HT-29 (cell line): ENCODE data around the gene TRIM47. TPM values are rescaled to one million over a fixed set of nuclear protein-coding genes. Genes with fewer than 3 reads are reported as not detected.

Source experiments
- DNase-seq: peaks from one replicate; pipeline ENCODE4 v3.0.0-alpha.2; 2015; ENCODE audit warnings: low spot score
- total RNA-seq: library from RNA; depleted of rRNA; stranded (reverse); fragments of >200 nt; shearing (Covaris generic); gene quantifications from 2 replicates; pipeline ENCODE4 v1.2.3, GENCODE V29; 2014; rRNA removed

TRIM47 gene, protein sequence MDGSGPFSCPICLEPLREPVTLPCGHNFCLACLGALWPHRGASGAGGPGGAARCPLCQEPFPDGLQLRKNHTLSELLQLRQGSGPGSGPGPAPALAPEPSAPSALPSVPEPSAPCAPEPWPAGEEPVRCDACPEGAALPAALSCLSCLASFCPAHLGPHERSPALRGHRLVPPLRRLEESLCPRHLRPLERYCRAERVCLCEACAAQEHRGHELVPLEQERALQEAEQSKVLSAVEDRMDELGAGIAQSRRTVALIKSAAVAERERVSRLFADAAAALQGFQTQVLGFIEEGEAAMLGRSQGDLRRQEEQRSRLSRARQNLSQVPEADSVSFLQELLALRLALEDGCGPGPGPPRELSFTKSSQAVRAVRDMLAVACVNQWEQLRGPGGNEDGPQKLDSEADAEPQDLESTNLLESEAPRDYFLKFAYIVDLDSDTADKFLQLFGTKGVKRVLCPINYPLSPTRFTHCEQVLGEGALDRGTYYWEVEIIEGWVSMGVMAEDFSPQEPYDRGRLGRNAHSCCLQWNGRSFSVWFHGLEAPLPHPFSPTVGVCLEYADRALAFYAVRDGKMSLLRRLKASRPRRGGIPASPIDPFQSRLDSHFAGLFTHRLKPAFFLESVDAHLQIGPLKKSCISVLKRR
- 65.7 and 69.5 TPM in 2 replicates for total RNA-seq

DNA sequence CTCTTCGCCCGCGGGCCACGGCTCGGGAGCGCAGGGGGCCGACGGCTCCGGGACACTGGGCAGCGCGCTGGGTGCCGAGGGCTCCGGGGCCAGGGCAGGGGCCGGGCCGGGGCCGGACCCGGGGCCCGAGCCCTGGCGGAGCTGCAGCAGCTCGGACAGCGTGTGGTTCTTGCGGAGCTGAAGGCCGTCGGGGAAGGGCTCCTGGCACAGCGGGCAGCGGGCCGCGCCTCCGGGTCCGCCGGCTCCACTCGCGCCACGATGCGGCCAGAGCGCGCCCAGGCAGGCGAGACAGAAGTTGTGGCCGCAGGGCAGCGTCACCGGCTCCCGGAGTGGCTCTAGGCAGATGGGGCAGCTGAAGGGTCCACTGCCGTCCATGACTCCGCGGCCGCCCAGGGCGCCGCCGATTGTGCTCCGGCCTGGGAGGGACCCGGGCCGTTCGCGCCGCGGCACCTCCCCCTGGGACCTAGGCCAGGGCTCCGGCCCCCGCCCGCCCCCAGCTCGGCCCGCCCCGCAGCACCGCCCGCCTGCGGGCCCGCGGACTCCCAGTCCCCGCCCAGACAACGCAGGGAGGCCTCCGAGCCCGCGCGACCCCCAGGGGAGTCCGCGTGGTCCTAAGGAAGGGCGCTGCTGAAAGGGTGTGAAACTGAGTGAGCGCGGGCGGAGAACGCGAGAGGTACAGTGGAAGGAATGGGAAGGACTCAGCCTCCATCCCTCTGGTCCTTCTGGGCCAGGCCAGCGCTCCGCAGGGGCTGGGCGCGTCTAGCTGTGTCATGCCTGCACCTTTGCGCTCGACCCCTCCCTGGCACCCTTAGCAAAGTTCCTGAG is at the start of gene TRIM47:
Gene TRIM47 (minus strand): TSS at position 408 of the 825 bp plus-strand sequence. CDS start 33 bp downstream, at position 375.
- peak; percentile 60 for DNase-seq

GRCh38 chr17:75927286-75927922 is 49.0 kb upstream of the TRIM47 start:
- peak; percentile 35 for DNase-seq

DNA sequence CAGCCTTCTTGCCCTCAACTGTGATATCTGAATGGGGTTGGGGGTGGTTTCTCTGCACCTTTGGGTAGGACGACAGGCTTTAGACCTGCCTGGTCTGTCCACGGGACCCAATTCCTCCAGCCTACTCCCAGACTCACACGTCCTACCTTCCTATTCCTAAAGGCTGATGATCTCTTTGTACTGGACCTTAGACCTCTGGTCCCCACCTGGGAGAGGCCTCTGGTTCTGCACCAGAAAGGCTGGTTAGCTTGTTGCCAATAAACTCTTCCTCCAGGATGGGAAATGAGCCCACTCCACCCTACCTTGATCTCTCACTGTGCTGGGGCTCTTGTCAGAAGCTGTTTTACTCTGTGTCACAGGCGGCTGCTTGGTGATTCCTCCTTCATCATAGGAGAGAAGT is 48.1 kb upstream of the TRIM47 start:
- DNase-seq, result no peak

DNA sequence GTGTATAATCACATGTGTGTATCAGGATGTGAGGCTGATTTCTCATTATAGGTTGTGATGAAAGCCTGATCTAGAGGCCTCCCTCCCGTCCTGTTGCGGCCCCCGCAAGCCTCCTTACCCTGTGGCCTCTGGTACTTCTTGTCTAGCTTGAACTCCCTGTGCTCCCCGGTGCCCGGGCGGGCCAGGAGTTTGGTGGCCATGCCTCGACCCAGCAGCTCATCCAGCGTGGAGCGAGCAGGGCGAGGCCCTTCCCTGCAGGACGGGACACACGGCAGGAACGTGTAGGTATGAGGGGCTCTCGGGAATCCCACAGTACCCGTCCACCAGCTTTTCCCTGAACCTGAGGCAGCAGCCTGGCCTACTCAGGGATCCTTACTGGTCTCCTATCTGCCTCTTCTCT is 47.5 kb upstream of the TRIM47 start:
- no peak for DNase-seq

- no peak for DNase-seq
Observed at GRCh38 chr17:75925103-75925502, 46.7 kb upstream of the TRIM47 start.

DNA sequence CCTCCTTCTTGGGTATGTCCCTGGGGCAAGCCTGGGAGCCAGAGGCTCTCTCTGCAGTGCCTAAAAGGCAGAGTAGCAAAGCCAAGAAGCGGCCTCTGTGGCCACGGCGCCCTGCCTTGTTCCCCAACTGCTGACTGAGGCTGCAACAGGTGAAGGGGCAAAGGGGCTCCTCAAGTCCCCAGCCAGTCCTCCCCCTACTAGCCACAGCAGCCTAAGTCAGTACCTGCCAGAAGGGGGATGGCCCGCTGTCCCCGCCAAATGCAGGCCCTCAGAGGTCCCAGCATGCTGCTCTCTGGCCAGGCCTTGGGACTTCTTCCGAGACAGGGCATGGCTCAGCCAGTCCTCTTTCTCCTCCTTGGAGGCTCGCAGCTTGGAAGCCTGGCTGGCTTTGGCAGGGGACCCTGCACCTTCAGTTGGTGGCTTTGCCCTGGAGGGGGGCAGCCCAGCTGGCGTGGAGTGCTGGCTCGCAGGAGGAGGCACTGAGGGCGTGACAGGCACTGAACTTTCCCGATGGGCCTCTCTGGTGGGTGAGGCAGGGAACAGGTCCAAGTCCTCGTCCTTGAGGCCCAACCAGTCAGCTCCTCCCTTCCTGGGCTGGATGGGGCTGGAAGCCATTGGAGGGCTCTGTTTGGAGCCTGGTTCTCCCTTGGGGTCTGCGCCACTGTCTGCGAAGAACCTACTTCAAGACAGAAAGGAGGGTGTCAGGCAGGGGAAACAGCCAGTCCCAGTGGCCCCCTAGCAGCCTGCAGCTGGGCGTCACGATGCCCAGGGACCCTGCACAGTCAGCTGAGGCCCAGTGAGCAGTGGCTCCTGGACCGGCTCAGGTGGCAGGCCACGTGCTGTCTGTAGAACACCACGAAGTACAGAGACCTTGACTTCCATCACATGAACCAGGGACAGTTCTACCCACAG is 44.8 kb upstream of the TRIM47 start:
- no peak for DNase-seq

DNA sequence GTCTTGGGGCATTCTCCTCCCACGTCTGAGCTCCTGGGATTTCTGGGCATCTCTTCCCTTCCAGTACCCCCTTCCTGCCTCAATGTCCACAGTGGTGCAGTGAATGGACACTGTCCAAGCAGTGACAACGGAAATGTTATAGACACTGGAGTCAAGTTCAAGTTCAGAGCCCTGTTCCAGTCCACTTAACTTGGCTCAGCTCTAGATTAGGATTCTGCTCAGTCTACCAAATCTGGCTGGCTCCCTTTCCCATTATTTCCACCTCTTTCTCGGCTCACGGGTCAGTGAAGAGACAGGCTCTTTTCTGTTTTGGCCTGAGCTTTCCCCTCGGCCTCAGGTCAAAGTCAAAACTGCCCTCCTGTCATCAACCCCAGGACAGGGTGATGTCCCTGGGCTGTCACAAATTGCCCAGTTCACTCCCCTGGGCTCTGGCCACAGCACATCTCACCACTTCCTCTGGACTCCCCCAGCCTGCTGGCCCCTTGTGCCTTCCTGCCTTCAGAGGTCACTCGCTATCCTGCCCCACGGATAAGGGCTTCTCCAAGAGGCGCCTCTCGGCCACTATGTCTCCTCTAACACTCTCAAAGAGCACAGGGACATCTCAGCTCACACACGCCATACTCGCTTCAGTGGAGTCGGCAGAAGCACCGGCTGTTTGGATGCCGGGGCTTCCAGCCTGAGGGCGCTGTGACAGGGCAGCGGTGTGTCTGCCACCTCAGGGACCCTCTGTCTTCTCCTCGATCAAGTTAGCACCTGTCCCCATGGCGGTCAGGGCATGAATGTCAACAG is 44.0 kb upstream of the TRIM47 start:
- DNase-seq, result no peak

DNA sequence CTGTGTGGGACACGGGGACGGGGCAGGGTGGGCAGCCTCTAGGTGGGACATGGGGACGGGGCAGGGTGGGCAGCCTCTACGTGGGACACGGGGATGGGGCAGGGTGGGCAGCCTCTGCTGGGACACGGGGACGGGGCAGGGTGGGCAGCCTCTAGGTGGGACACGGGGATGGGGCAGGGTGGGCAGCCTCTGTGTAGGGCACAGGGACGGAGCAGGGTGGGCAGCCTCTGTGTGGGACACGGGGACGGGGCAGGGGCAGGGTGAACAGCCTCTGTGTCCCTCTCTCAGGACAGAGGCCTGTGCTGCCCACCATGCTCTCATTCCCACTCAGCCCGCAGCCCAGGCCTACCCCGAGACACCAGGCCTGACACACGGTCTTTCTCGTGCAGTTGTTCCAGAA is 43.2 kb upstream of the TRIM47 start:
- no peak for DNase-seq

DNA sequence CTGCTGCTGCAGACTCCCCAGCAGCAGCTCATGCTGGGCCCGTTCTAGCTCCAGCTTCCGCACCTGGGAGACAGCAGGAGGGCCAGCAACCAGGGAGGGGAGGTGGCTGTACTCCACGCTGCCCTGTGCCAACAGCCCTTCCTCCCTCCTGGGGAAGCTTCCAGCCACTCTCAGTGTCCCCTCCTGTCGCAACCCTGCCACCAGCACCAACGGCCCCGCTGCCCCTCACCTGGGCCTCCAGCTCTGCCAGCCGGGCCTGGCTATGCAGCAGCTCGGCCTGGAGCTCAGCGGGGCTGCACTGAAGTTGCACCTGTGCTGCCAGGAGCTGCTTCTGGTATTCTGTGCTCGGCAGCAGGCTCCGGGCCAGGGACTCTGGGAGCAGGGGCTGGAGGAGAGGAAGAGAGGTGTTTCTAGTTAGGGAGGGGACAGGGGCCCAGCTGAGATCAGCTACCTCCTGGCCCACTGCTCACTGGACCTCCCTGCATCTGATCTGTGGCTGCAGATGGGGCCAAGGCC is 41.7 kb upstream of the TRIM47 start:
- DNase-seq, result no peak

GRCh38 chr17:75919611-75920010 is 41.2 kb upstream of the TRIM47 start:
- no peak for DNase-seq

DNA sequence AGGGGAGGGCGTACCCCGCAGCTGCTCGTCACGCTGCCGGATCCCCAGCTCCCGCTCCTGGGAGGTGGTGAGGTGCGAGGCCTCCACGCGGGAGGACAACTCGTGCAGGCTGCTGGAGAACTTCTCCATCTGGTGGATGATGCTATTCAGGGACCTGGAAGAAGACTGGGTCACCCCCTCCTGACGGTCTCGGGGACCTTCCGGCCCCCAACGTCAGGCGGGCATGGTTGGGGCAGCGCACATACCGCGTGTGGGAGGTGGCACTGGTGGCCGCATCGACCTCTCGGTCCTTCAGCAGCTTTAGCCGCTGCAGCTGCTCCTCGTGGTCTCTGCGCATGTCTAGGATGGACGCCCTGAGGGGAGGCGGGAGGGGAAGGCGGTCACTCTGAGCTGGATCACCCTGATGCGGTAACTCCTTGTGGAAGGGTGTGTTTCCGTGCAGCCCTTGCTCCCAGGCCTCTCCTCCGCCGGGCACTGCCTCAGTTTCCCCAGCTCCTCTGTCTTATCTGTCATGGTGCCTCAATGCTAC is 39.6 kb upstream of the TRIM47 start:
- no peak for DNase-seq

DNA sequence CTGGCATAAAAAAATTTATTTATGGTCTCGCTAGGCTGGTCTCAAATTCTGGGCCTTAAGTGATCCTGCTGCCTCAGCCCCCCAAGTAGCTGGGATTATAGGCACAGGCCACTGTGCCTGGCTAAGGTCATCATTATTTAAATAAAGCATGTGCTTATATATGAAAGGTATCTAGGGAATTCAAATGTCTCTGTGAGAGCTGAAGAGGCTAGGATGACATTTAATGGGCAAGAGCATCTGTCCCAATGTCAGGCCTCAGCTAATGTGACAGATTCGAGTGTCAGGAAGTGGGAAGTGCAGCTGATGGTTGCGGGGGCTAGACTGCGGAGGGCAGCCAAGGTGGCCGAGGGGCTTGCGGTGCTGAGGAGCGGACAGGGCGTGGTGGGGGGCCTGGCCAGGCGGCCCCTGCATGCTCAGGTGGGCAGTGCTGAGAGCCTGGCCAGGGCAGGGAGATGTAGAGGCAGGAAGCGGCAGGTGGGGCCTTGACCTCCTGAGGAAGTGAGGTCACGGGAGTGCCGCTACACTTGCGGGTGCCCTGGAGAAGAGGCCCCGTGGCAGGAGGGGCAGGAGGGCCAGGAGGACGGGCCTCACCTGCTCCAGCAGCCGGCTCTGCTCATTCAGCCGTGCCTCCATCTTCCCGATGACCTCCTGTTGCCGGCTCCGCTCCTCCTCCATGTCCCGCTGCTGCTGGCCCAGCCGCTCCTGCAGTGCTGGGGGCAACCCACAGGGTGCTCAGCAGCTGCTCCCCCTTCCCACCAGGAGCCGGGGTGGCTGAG is 38.9 kb upstream of the TRIM47 start:
- no peak for DNase-seq

DNA sequence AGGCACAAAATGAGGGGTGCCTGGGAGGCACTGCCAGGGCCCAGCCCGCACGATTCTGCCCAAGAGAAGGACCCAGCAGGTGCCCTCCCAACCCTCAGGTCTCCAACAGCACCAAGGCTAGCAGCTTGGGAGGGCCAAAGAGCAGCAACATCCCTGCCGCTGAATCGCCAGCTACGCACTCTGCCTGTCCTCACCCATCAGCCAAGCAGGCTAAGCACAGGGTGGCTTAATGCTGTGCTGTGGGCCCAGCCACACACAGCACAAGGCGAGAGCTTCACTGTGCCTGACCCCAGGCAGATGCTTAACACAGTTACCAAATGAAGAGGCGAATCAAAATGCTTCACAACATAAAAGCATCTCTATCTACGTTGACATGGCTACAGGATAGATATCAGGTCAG is 36.9 kb upstream of the TRIM47 start:
- DNase-seq, result no peak

DNA sequence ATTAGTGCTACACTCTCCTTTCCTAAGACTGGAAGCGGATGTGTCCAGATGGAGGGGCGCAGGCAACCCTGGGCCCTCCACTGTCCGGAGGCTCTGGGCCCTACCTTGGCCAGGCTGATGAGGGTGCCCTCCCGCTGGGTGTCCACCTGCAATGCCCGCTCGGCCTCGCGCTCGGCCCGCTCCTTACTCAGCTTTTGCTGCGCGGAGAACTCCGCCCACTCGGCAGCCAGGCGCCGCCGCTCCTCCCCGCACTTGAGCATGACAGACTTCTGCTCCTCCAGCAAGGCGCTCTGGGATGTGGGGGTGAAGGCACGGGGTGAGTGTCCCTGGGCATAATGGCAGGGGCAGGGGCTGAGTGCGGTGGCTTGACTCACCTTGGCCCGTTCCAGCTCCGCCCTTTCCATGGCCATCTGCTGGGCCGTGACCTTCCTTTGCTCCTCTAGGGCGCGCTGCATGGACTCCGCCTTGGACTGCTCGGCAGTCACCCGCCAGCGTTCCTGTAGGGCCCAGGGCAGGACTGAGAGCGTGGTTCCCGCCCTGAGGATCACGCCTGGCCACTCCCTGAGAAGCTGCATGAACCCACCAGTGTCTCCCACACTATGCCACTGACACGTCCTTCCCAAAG is 36.4 kb upstream of the TRIM47 start:
- no peak for DNase-seq

DNA sequence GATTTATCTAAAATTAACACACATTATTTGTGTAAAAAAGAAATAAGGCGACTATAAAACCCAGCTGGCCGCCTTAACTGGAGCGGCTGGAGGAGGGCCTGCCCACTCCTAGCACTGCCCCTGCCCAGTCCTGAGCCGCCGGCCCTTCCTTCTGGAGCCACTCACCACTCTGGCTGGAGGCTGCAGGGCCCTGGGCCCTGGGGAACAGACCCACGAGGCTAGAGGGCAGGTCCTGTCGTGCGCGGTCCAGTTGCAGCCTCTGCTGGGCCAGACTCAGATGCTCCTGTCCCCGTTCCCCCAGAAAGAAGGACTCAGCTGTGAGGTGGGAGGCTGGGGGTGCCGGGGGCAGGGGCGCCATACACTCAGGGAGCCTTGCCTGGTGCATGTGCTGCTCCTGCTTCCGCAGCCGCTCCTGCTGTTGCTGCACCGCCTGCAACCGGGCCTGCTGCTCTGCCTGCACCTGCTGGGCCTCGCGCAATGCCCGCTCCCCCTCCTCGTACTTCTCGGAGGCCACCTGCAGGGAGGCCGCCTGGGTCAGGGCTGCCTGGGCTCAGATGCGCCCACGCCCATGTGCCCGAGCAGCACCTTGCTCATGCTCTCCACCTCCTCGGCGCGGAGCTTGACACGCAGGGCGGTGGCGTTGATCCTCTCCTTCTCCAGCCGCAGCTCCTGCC is 35.3 kb upstream of the TRIM47 start:
- no peak for DNase-seq

GRCh38 chr17:75910699-75911098 is 32.3 kb upstream of the TRIM47 start:
- no peak for DNase-seq

- DNase-seq, result peak; percentile 41
Observed at GRCh38 chr17:75909812-75910274, 31.5 kb upstream of the TRIM47 start.
